Hepatocyte (in vitro differentiated cells): ENCODE data around the gene SLC47A2.

Experiments used
- CTCF ChIP-seq: fragments of 200-600 bp; sonication (generic); IDR thresholded peaks from 2 replicates; pipeline ENCODE4 v1.5.1; 2016; ENCODE audit warnings: antibody characterized with exemption, mild to moderate bottlenecking; ENCODE audit not compliant: poor library complexity
- EZH2 ChIP-seq: fragments of 200-600 bp; sonication (generic); IDR thresholded peaks from 2 replicates; pipeline ENCODE4 v1.6.1; 2016; ENCODE audit warnings: antibody characterized with exemption, mild to moderate bottlenecking, borderline replicate concordance

GRCh38 chr17:19744922-19745757, 28.8 kb upstream of the SLC47A2 start:
- peak; percentile 89 for TF ChIP-seq CTCF
- no peak for TF ChIP-seq EZH2
